ENCODE data around the gene NUP88. TPM values are rescaled to one million over a fixed set of nuclear protein-coding genes. Genes with fewer than 3 reads are reported as not detected.
"Not testable (repeated sequence)": the region's sequence is repeated elsewhere in the genome, so short reads cannot be mapped to it uniquely, and the experiment has no call there.

Gene NUP88
- total RNA-seq, 1 donor from 2014 or later = 72.4 TPM

DNA sequence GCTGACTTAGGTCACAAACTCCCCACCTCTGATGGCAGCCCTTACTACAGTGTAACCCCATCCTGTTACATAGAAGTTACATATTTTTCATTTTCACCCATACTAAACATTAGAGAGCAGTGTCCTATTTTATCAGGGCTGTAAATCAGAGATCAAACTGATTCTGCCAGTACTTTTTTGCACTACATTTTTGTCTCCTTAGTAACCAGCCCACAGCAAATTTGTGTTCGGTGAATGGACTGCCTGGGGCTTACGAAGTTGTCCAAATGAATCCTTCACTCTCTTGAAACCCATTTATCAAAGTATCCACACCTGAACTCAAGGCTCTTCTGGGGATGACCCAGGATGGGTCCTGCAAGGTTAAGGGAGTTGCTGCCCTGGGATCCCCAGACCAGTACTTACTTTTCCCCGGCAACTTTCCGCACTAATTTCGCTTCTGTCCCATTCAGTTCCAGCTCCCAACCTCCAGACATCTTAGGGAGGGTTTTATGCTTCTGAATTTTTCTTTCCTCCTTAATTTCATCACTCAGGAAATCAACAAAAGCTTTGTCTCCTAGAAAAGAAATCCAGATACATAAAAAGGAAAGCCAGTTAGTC lies 18.4 kb upstream of the NUP88 start:
- H3K9me3 Mint-ChIP-seq = no peaks in the 10 kb centered on the region
- no peaks in the 10 kb centered on the region for H3K27me3 Mint-ChIP-seq
- H3K27ac Mint-ChIP-seq = peak overlapping the region; percentile 89
- no peak for DNase-seq (ENCODE audit: extremely low spot score, unreplicated experiment)
- H3K4me3 Mint-ChIP-seq = peak overlapping the region; percentile 92
- peaks cover 23% of the 10 kb centered on the region for H3K4me1 Mint-ChIP-seq (ENCODE audit: unreplicated experiment)
- no peak for TF ChIP-seq CTCF (conservative IDR thresholded peaks at IDR 0.05)
- H3K36me3 Mint-ChIP-seq = peaks cover 24% of the 10 kb centered on the region

GRCh38 chr17:5435781-5436315 lies 16.4 kb upstream of the NUP88 start:
- H3K4me1 Mint-ChIP-seq (ENCODE audit: unreplicated experiment) = peaks cover 23% of the 10 kb centered on the region
- DNase-seq (ENCODE audit: extremely low spot score, unreplicated experiment); H3K27ac Mint-ChIP-seq; H3K9me3 Mint-ChIP-seq; H3K27me3 Mint-ChIP-seq: not testable (repeated sequence)
- H3K36me3 Mint-ChIP-seq = peaks cover 39% of the 10 kb centered on the region
- H3K4me3 Mint-ChIP-seq = peak overlapping the region; percentile 60

- Mint-ChIP-seq H3K36me3 (peaks cover 43% of the 10 kb centered on the region), H3K27me3 (no peaks in the 10 kb centered on the region), H3K9me3 (no peaks in the 10 kb centered on the region), H3K27ac (peak overlapping the region; percentile 51), H3K4me3 (peak overlapping the region; percentile 25), H3K4me1 (ENCODE audit: unreplicated experiment) (peaks cover 23% of the 10 kb centered on the region)
- TF ChIP-seq CTCF (conservative IDR thresholded peaks at IDR 0.05) = no peak
- DNase-seq (ENCODE audit: extremely low spot score, unreplicated experiment) = no peak
These were observed 15.5 kb upstream of the NUP88 start for GRCh38 chr17:5434984-5435383.

DNA sequence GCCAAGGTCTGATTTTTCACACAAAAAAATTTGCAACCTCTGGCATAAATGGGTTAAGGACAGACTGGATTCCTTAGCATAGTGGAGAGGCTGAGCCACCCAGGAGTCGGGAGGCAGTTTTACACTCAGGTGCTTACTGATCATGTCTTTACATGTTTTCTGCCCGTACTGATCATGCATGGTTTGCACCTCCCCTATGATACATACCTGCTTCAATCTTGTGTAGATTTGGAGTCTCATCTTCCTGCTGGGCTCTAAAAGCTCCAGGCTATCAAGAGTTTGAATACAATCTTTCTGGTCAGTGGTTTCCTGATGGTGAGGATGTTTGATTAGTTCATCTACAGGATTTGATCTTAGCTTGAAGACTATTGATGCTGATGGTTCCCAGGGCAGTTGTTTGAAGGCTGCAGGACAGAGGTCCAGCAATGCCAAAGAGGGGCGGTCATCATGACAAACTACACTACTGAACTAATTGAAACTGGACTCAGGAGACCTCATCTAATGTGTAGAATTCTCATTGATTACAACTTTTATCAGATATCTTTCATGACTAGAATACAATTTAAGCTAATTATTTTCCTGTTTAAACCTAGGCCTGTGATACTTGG lies 12.6 kb upstream of the NUP88 start:
- Mint-ChIP-seq H3K9me3 (no peaks in the 10 kb centered on the region), H3K36me3 (peaks cover 50% of the 10 kb centered on the region), H3K4me3 (no peak overlapping the region), H3K27ac (peak overlapping the region; percentile 66), H3K27me3 (no peaks in the 10 kb centered on the region), H3K4me1 (ENCODE audit: unreplicated experiment) (peaks cover 10% of the 10 kb centered on the region)
- TF ChIP-seq CTCF (conservative IDR thresholded peaks at IDR 0.05) = no peak
- no peak for DNase-seq (ENCODE audit: extremely low spot score, unreplicated experiment)

GRCh38 chr17:5431234-5431633 lies 11.8 kb upstream of the NUP88 start:
- Mint-ChIP-seq H3K36me3 (peaks cover 49% of the 10 kb centered on the region), H3K27ac (peak overlapping the region; percentile 66)
- not testable (repeated sequence) for H3K9me3 Mint-ChIP-seq; H3K27me3 Mint-ChIP-seq; DNase-seq (ENCODE audit: extremely low spot score, unreplicated experiment); H3K4me1 Mint-ChIP-seq (ENCODE audit: unreplicated experiment); H3K4me3 Mint-ChIP-seq

GRCh38 chr17:5430413-5430999 lies 11.0 kb upstream of the NUP88 start:
- DNase-seq (ENCODE audit: extremely low spot score, unreplicated experiment) = no peak
- H3K27ac Mint-ChIP-seq = peak overlapping the region; percentile 5
- H3K4me1 Mint-ChIP-seq (ENCODE audit: unreplicated experiment) = peaks cover 4% of the 10 kb centered on the region
- peaks cover 46% of the 10 kb centered on the region for H3K36me3 Mint-ChIP-seq
- no peak for TF ChIP-seq CTCF (conservative IDR thresholded peaks at IDR 0.05)
- no peak overlapping the region for H3K4me3 Mint-ChIP-seq
- no peaks in the 10 kb centered on the region for H3K27me3 Mint-ChIP-seq
- H3K9me3 Mint-ChIP-seq = no peaks in the 10 kb centered on the region
